Spleen (tissue), 11 donors: ENCODE data around the gene ERCC2. TPM values are rescaled to one million over a fixed set of nuclear protein-coding genes. Genes with fewer than 3 reads are reported as not detected.

Source experiments
- DNase-seq: peaks from one replicate; pipeline ENCODE4 v3.0.0-alpha.2; 2020
- H3K27ac ChIP-seq, 8 donors: fragments of 200-600 bp; sonication (generic) in 7 of 8; 1 replicate in 4 of 8; 2 replicates in 4 of 8; pipeline versions ENCODE4 v1.5.0 to v1.8.0; 2016 to 2021; ENCODE audit warnings: inconsistent platforms in 4 of 8, mild to moderate bottlenecking in 4 of 8, moderate library complexity in 1 of 8
- H3K27me3 ChIP-seq, 7 donors: fragments of 200-600 bp; sonication (generic) in 6 of 7; replicated peaks in 1 of 7; 1 replicate in 4 of 7; 2 replicates in 3 of 7; pipeline versions ENCODE4 v1.5.0 to v1.8.0; 2016 to 2021; ENCODE audit warnings: inconsistent platforms in 3 of 7, mild to moderate bottlenecking in 1 of 7
- H3K36me3 ChIP-seq, 6 donors: fragments of 200-600 bp; sonication (generic) in 5 of 6; 1 replicate in 4 of 6; 2 replicates in 2 of 6; pipeline versions ENCODE4 v1.5.0 to v1.8.0; 2016 to 2021; ENCODE audit warnings: inconsistent platforms in 2 of 6
- H3K4me1 ChIP-seq, 6 donors: fragments of 200-600 bp; sonication (generic) in 5 of 6; 1 replicate in 3 of 6; 2 replicates in 3 of 6; pipeline versions ENCODE4 v1.5.0 to v1.8.0; 2016 to 2021; ENCODE audit warnings: inconsistent platforms in 3 of 6
- H3K4me3 ChIP-seq, 8 donors: fragments of 200-600 bp; sonication (generic) in 7 of 8; 1 replicate in 4 of 8; 2 replicates in 4 of 8; pipeline versions ENCODE4 v1.5.0 to v1.8.0; 2016 to 2021; ENCODE audit warnings: inconsistent platforms in 4 of 8, mild to moderate bottlenecking in 4 of 8, moderate library complexity in 2 of 8
- H3K9me3 ChIP-seq, 8 donors: fragments of 200-600 bp; sonication (generic) in 7 of 8; 1 replicate in 4 of 8; 2 replicates in 4 of 8; pipeline versions ENCODE4 v1.5.0 to v1.8.0; 2016 to 2021; ENCODE audit warnings: inconsistent platforms in 4 of 8
- POLR2A ChIP-seq, 3 donors: fragments of 450-650 bp; IDR thresholded peaks; one replicate each; pipeline ENCODE4 v1.5.1; 2017; ENCODE audit warnings: antibody characterized with exemption in 3 of 3, mild to moderate bottlenecking in 1 of 3
- POLR2AphosphoS5 ChIP-seq, 3 donors: sonication (generic); formaldehyde crosslinking; IDR thresholded peaks; one replicate each; pipeline ENCODE4 v1.5.1; 2017; ENCODE audit warnings: antibody characterized with exemption in 3 of 3
- WGBS, 5 donors: extraction: QIAGEN DNeasy Blood & Tissue Kit in 3 of 5; methylation state at CpG; one replicate each; pipeline versions ENCODE4 v1.1.5 to v1.1.7; 2013 to 2018; 5-methylcytosine and 5-hydroxymethylcytosine counted together
- intact Hi-C: fragments of 100-400 bp; cut with DNase I; formaldehyde crosslinking; loops from one replicate; pipeline ENCODE4 v1.15.0; 2023; ENCODE audit warnings: low total_unique reads
- polyA plus RNA-seq, 3 donors: library from polyadenylated mRNA; stranded (reverse); fragments of 200-250 nt; gene quantifications; one replicate each; pipeline ENCODE4 v1.2.1, GENCODE V29; 2013
- total RNA-seq, 7 donors: library from RNA; depleted of rRNA in 3 of 7; stranded (reverse); fragments of >200 nt in 3 of 7; fragmentation: NEBNext Ultra II Directional in 4 of 7; extraction: Animal tissue kit (Norgen Biotek cat#: 25700) in 4 of 7; gene quantifications; one replicate each; pipeline versions ENCODE4 v1.1.0 to v1.2.1, GENCODE V29; 2016 to 2021
- TF ChIP-seq, protein P1 (sequence below), 11 experiments: fragments of 200-600 bp in 7 of 11; fragments of 450-650 bp in 4 of 11; sonication (generic) in 4 of 11; IDR thresholded peaks in 8 of 11; conservative IDR thresholded peaks in 3 of 11; 1 replicate in 7 of 11; 2 replicates in 4 of 11; pipeline versions ENCODE4 v1.4.0 to v1.8.0; 2016 to 2021; ENCODE audit warnings: antibody characterized with exemption in 11 of 11, inconsistent platforms in 4 of 11, mild to moderate bottlenecking in 1 of 11
- donor health status: healthy with polysubstance abuse.
- donor health status: DM: no; HTN: no; CAD: no; lungs with moderate emphysema.
- donor health status: DM: no; HTN: no; CAD: no.
- donor health status: Bipolar disorder and iron deficiency.
- donor health status: healthy.
- donor health status: DM: no; HTN: no; CAD: no.
- donor health status: DM: yes; HTN: yes; CAD: no.

The ERCC2 gene
- total and polyA plus RNA-seq, 10 donors: 11.5 to 22.1 (median 16.0) TPM

DNA sequence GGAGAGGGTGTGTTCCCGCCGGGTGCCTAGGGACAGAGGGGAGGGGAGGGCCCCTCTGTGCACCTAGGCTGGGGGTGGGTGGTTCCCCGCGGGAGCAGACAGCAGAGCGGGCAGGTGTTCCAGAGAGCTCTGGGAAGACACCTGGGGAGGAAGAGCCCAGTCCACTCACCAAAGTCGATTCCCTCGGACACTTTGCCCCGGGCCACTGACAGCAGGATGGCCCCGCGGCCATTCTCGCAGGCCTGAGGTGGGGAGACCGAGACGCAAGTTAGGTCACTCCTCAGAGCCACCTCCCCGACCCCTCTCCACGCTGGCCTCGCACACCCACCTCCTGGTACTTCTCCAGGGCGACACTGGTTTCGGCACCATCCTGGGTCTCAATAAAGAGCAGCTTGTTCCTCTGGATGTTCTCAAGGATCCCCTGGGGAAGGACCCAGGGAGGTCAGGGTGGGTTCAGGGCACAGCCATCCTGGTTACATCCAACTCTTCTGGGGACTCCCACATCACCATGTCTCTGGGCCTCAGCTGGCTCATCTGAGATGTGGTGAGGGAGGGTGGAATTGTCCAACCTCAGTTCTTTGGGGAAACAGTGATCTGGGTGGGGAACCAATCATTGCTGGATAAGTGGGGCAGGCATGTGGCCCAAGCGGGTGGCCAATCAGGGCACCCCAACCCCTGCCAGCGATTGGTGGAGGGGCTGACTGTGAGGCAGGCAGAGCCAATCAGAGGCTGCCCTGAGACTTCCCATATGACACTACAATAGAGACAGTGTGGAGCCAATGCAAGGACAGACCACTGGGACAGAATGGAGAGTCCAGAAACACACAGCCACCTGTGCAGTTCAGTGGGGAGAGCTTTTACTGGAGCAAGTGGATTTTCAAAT, 17.2 kb downstream of the ERCC2 start:
- H3K27me3 ChIP-seq: peaks cover 0 to under 1% (median 0%) of the 10 kb centered on the region in 7 donors
- DNase-seq: no peak
- H3K36me3 ChIP-seq: peaks cover 0 to 82% (median 31%) of the 10 kb centered on the region in 6 donors
- 94 to 97% (median 94%) methylated on average over 18 to 20 of the region's 20 CpGs for WGBS, 5 donors
- H3K9me3 ChIP-seq: no peaks in the 10 kb centered on the region
- H3K4me3 ChIP-seq: no peak overlapping the region
- H3K27ac ChIP-seq: no peak overlapping the region
- H3K4me1 ChIP-seq: no peaks in the 10 kb centered on the region
- no peak for TF ChIP-seq POLR2A (IDR thresholded peaks at IDR 0.05)
- no peak for TF ChIP-seq POLR2AphosphoS5 (IDR thresholded peaks at IDR 0.05)
- intact Hi-C loops: no loop called here

DNA sequence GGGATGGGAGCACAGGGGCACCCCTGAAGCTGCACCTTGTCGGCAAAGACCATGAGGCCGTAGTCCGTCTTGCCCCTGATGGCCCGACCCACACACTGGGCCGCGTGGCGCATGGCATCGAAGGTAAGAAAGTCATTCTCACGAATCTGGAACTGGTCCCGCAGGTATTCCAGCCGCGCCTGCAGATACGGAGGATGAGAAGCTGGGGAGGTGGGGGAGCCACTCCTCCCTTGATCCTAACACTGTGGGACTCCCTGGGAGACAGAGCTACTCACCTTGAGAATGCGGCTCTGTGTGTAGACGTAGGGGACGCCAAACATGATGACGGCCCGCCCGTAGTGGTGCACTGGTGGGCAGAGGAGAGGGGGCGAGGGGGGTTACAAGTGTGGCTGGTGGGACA, 17.9 kb downstream of the ERCC2 start:
- intact Hi-C loops: no loop called here
- Histone ChIP-seq H3K4me3 (no peak overlapping the region), H3K4me1 (no peaks in the 10 kb centered on the region), H3K36me3 (peaks cover 0 to 76% (median 31%) of the 10 kb centered on the region in 6 donors), H3K27me3 (peaks cover 0 to 8% (median 0%) of the 10 kb centered on the region in 7 donors), H3K27ac (no peak overlapping the region), H3K9me3 (no peaks in the 10 kb centered on the region)
- DNase-seq: no peak
- TF ChIP-seq POLR2AphosphoS5 (IDR thresholded peaks at IDR 0.05): no peak
- TF ChIP-seq POLR2A (IDR thresholded peaks at IDR 0.05): no peak
- TF ChIP-seq, protein P1, sequence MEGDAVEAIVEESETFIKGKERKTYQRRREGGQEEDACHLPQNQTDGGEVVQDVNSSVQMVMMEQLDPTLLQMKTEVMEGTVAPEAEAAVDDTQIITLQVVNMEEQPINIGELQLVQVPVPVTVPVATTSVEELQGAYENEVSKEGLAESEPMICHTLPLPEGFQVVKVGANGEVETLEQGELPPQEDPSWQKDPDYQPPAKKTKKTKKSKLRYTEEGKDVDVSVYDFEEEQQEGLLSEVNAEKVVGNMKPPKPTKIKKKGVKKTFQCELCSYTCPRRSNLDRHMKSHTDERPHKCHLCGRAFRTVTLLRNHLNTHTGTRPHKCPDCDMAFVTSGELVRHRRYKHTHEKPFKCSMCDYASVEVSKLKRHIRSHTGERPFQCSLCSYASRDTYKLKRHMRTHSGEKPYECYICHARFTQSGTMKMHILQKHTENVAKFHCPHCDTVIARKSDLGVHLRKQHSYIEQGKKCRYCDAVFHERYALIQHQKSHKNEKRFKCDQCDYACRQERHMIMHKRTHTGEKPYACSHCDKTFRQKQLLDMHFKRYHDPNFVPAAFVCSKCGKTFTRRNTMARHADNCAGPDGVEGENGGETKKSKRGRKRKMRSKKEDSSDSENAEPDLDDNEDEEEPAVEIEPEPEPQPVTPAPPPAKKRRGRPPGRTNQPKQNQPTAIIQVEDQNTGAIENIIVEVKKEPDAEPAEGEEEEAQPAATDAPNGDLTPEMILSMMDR (IDR thresholded peaks at IDR 0.05 in 8 of 11, conservative IDR thresholded peaks at IDR 0.05 in 3 of 11): no peak
- WGBS, 5 donors: 92 to 97% (median 96%) methylated on average over 8 to 20 of the region's 20 CpGs

GRCh38 chr19:45352062-45352461, 18.3 kb downstream of the ERCC2 start:
- TF ChIP-seq POLR2AphosphoS5 (IDR thresholded peaks at IDR 0.05) (no peak), POLR2A (IDR thresholded peaks at IDR 0.05) (no peak)
- TF ChIP-seq, protein P1 (IDR thresholded peaks at IDR 0.05 in 8 of 11, conservative IDR thresholded peaks at IDR 0.05 in 3 of 11): no peak
- H3K27me3 ChIP-seq: peaks cover 0 to 12% (median 0%) of the 10 kb centered on the region in 7 donors
- no peak overlapping the region for H3K4me3 ChIP-seq
- H3K27ac ChIP-seq: no peak overlapping the region
- H3K4me1 ChIP-seq: no peaks in the 10 kb centered on the region
- peaks cover 0 to 72% (median 31%) of the 10 kb centered on the region in 6 donors for H3K36me3 ChIP-seq
- no peaks in the 10 kb centered on the region for H3K9me3 ChIP-seq
- peak; percentile 71 for DNase-seq
- WGBS, 5 donors: 80 to 97% (median 88%) methylated on average over 9 to 15 of the region's 15 CpGs
- intact Hi-C loops: no loop called here

GRCh38 chr19:45351401-45351952, 18.9 kb downstream of the ERCC2 start:
- intact Hi-C loops: no loop called here
- no peaks in the 10 kb centered on the region for H3K4me1 ChIP-seq
- H3K27me3 ChIP-seq: peaks cover 0 to 18% (median 2%) of the 10 kb centered on the region in 7 donors
- peaks cover 0 to 66% (median 31%) of the 10 kb centered on the region in 6 donors for H3K36me3 ChIP-seq
- H3K9me3 ChIP-seq: no peaks in the 10 kb centered on the region
- 81 to 90% (median 84%) methylated on average over 11 to 13 of the region's 13 CpGs for WGBS, 5 donors
- no peak overlapping the region for H3K27ac ChIP-seq
- H3K4me3 ChIP-seq: no peak overlapping the region
- no peak for DNase-seq
- TF ChIP-seq, protein P1 (IDR thresholded peaks at IDR 0.05 in 8 of 11, conservative IDR thresholded peaks at IDR 0.05 in 3 of 11): no peak
- TF ChIP-seq POLR2AphosphoS5 (IDR thresholded peaks at IDR 0.05) (no peak), POLR2A (IDR thresholded peaks at IDR 0.05) (no peak)
